K562 (cell line): ENCODE measurements around the gene ATRIP. TPM values are rescaled to one million over a fixed set of nuclear protein-coding genes. Genes with fewer than 3 reads are reported as not detected.
A peak's percentile ranks its signal among the peaks of the same experiment; 100 is the strongest.

Source experiments
- ESRRA ChIP-seq: fragments of 450-650 bp; IDR thresholded peaks from 2 replicates; pipeline ENCODE4 v1.6.1; 2014; ENCODE audit warnings: low read depth, mild to moderate bottlenecking, moderate library complexity, borderline replicate concordance
- NUFIP1 ChIP-seq: fragments of 450-650 bp; IDR thresholded peaks from 2 replicates; pipeline ENCODE4 v1.6.1; 2018; ENCODE audit not compliant: partially characterized antibody
- TAF1 ChIP-seq: IDR thresholded peaks from 2 replicates; pipeline ENCODE4 v1.6.1; 2011; ENCODE audit warnings: mild to moderate bottlenecking, low read length, moderate library complexity; ENCODE audit not compliant: insufficient read depth, control insufficient read depth, severe bottlenecking; ENCODE audit errors: extremely low read depth
- ZNF561 ChIP-seq: fragments of 450-650 bp; formaldehyde crosslinking; conservative IDR thresholded peaks from 2 replicates; pipeline ENCODE4 v1.4.0; 2020; ENCODE audit warnings: mild to moderate bottlenecking, moderate library complexity
- polyA plus RNA-seq, 8 experiments: library from polyadenylated mRNA; depleted of rRNA in 4 of 8; stranded (reverse) in 5 of 8; unstranded in 3 of 8; fragments of >200 nt; fragmentation: Nextera tagmentation in 2 of 8; fragmentation: Illumina TruSeq in 1 of 8; extraction: Ambion mirVana in 2 of 8; extraction: Trizol in 1 of 8; gene quantifications; 2 replicates each; pipeline versions ENCODE4 v1.2.1 to v1.2.3, GENCODE V29; 2011 to 2014; ENCODE audit warnings: inconsistent platforms in 1 of 8, missing spikeins in 1 of 8
- total RNA-seq, 7 experiments: library from RNA; depleted of rRNA in 6 of 7; stranded (reverse); fragments of >200 nt in 6 of 7; fragmentation: Illumina TruSeq in 2 of 7; extraction: Trizol in 2 of 7; gene quantifications; 2 replicates each; pipeline versions ENCODE4 v1.2.1 to v1.2.3, GENCODE V29; 2011 to 2021; ENCODE audit warnings: low replicate concordance in 1 of 7
- TF ChIP-seq, protein P1 (sequence below): fragments of 450-650 bp; IDR thresholded peaks from 2 replicates; pipeline ENCODE4 v1.6.1; 2018; ENCODE audit warnings: mild to moderate bottlenecking, low read depth; ENCODE audit not compliant: partially characterized antibody
- TF ChIP-seq, protein P2 (sequence below), 2 experiments: fragments of 450-650 bp; IDR thresholded peaks; 2 replicates each; pipeline ENCODE4 v1.6.1; 2018; ENCODE audit warnings: mild to moderate bottlenecking in 2 of 2, low read depth in 1 of 2; ENCODE audit not compliant: partially characterized antibody in 2 of 2
- TF ChIP-seq, protein P3 (sequence below): sonication (generic); formaldehyde crosslinking; IDR thresholded peaks from 2 replicates; pipeline ENCODE4 v1.8.0; 2022; ENCODE audit warnings: mild to moderate bottlenecking, missing genetic modification reagents
- TF ChIP-seq, protein P4 (sequence below): fragments of 450-650 bp; IDR thresholded peaks from 2 replicates; pipeline ENCODE4 v1.6.1; 2016; ENCODE audit warnings: borderline replicate concordance

The ATRIP gene
- total and polyA plus RNA-seq, 9 of the 15 experiments (the other 6 are each of a cell fraction or from before 2014, with no cell fraction given): 1.7 to 15.7 (median 10.5) TPM

DNA sequence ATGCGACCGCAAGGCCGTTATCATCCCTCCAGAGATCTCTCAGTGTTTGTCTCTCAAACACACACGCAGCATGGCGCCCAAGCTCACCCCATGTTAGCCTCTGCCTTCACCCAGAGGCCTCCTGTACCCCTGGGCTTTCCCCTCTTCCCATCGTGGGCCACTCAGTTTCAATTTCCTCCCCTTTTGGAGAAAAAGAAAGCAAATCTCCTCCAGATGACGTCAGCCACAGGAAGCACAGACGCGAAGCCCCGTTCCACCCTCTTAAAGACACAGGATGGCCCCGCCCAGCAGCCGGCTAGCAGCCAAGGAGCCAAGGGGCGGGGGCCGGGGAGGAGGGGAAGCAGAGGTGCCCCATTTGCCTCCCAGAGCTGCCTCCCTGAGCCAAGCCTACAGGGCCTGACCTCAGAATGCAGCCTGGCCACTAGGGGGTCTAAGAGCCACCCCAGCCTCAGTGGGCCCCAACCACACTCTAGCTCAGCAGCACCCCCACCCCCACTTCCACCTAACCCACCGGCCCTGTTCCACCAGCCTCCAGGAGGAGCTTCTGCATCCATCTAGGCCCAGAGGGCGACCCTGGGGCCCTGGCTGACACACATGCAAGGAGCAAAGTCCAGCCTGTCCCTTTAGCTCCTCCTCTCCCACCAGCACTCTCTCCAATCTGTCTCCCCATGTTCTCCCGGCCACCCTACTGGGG is 26.5 kb downstream of the ATRIP start (continued):
- TF ChIP-seq, protein P1, sequence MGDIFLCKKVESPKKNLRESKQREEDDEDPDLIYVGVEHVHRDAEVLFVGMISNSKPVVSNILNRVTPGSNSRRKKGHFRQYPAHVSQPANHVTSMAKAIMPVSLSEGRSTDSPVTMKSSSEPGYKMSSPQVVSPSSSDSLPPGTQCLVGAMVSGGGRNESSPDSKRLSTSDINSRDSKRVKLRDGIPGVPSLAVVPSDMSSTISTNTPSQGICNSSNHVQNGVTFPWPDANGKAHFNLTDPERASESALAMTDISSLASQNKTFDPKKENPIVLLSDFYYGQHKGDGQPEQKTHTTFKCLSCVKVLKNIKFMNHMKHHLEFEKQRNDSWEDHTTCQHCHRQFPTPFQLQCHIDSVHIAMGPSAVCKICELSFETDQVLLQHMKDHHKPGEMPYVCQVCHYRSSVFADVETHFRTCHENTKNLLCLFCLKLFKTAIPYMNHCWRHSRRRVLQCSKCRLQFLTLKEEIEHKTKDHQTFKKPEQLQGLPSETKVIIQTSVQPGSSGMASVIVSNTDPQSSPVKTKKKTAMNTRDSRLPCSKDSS: no peak
- TF ChIP-seq, protein P2, sequence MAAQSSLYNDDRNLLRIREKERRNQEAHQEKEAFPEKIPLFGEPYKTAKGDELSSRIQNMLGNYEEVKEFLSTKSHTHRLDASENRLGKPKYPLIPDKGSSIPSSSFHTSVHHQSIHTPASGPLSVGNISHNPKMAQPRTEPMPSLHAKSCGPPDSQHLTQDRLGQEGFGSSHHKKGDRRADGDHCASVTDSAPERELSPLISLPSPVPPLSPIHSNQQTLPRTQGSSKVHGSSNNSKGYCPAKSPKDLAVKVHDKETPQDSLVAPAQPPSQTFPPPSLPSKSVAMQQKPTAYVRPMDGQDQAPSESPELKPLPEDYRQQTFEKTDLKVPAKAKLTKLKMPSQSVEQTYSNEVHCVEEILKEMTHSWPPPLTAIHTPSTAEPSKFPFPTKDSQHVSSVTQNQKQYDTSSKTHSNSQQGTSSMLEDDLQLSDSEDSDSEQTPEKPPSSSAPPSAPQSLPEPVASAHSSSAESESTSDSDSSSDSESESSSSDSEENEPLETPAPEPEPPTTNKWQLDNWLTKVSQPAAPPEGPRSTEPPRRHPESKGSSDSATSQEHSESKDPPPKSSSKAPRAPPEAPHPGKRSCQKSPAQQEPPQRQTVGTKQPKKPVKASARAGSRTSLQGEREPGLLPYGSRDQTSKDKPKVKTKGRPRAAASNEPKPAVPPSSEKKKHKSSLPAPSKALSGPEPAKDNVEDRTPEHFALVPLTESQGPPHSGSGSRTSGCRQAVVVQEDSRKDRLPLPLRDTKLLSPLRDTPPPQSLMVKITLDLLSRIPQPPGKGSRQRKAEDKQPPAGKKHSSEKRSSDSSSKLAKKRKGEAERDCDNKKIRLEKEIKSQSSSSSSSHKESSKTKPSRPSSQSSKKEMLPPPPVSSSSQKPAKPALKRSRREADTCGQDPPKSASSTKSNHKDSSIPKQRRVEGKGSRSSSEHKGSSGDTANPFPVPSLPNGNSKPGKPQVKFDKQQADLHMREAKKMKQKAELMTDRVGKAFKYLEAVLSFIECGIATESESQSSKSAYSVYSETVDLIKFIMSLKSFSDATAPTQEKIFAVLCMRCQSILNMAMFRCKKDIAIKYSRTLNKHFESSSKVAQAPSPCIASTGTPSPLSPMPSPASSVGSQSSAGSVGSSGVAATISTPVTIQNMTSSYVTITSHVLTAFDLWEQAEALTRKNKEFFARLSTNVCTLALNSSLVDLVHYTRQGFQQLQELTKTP (IDR thresholded peaks at IDR 0.05; ENCODE audit: low read depth in 1 of 2, partially characterized antibody in 2 of 2): peak in 1 of 2 experiments; percentile 23
- TF ChIP-seq NUFIP1 (no peak), ESRRA (peak; percentile 31; the same call in 1 of the 2 replicates), TAF1 (peak; percentile 64), ZNF561 (no peak)
- TF ChIP-seq, protein P3, sequence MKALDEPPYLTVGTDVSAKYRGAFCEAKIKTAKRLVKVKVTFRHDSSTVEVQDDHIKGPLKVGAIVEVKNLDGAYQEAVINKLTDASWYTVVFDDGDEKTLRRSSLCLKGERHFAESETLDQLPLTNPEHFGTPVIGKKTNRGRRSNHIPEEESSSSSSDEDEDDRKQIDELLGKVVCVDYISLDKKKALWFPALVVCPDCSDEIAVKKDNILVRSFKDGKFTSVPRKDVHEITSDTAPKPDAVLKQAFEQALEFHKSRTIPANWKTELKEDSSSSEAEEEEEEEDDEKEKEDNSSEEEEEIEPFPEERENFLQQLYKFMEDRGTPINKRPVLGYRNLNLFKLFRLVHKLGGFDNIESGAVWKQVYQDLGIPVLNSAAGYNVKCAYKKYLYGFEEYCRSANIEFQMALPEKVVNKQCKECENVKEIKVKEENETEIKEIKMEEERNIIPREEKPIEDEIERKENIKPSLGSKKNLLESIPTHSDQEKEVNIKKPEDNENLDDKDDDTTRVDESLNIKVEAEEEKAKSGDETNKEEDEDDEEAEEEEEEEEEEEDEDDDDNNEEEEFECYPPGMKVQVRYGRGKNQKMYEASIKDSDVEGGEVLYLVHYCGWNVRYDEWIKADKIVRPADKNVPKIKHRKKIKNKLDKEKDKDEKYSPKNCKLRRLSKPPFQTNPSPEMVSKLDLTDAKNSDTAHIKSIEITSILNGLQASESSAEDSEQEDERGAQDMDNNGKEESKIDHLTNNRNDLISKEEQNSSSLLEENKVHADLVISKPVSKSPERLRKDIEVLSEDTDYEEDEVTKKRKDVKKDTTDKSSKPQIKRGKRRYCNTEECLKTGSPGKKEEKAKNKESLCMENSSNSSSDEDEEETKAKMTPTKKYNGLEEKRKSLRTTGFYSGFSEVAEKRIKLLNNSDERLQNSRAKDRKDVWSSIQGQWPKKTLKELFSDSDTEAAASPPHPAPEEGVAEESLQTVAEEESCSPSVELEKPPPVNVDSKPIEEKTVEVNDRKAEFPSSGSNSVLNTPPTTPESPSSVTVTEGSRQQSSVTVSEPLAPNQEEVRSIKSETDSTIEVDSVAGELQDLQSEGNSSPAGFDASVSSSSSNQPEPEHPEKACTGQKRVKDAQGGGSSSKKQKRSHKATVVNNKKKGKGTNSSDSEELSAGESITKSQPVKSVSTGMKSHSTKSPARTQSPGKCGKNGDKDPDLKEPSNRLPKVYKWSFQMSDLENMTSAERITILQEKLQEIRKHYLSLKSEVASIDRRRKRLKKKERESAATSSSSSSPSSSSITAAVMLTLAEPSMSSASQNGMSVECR (CRISPR knock-in tag): no peak
- TF ChIP-seq, protein P4, sequence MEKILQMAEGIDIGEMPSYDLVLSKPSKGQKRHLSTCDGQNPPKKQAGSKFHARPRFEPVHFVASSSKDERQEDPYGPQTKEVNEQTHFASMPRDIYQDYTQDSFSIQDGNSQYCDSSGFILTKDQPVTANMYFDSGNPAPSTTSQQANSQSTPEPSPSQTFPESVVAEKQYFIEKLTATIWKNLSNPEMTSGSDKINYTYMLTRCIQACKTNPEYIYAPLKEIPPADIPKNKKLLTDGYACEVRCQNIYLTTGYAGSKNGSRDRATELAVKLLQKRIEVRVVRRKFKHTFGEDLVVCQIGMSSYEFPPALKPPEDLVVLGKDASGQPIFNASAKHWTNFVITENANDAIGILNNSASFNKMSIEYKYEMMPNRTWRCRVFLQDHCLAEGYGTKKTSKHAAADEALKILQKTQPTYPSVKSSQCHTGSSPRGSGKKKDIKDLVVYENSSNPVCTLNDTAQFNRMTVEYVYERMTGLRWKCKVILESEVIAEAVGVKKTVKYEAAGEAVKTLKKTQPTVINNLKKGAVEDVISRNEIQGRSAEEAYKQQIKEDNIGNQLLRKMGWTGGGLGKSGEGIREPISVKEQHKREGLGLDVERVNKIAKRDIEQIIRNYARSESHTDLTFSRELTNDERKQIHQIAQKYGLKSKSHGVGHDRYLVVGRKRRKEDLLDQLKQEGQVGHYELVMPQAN: peak; percentile 74
